Measurements from ENCODE around the gene CREB3L1. TPM values are rescaled to one million over a fixed set of nuclear protein-coding genes. Genes with fewer than 3 reads are reported as not detected.

CREB3L1 gene
- total RNA-seq, 1 experiment from 2014 or later = 11.3 TPM

GRCh38 chr11:46322759-46323158 lies 45.3 kb downstream of the CREB3L1 start:
- no peak for DNase-seq (ENCODE audit: low read depth)

- no peak for DNase-seq (ENCODE audit: low read depth)
Observed at GRCh38 chr11:46326813-46327416, 49.5 kb downstream of the CREB3L1 start.

GRCh38 chr11:46327829-46328228 lies 50.4 kb downstream of the CREB3L1 start:
- no peak for DNase-seq (ENCODE audit: low read depth)

- no peak for DNase-seq (ENCODE audit: low read depth)
Observed at GRCh38 chr11:46330154-46330553, 52.7 kb downstream of the CREB3L1 start.

- DNase-seq (ENCODE audit: low read depth) = no peak
Observed at GRCh38 chr11:46330563-46331281, 53.3 kb downstream of the CREB3L1 start.

- DNase-seq (ENCODE audit: low read depth) = no peak
Observed at GRCh38 chr11:46331282-46331984, 54.0 kb downstream of the CREB3L1 start.

GRCh38 chr11:46332093-46332567 lies 54.7 kb downstream of the CREB3L1 start:
- no peak for DNase-seq (ENCODE audit: low read depth)

- no peak for DNase-seq (ENCODE audit: low read depth)
Observed at GRCh38 chr11:46332568-46333393, 55.3 kb downstream of the CREB3L1 start.

- DNase-seq (ENCODE audit: low read depth) = no peak
Observed at GRCh38 chr11:46333394-46333947, 56.0 kb downstream of the CREB3L1 start.

- DNase-seq (ENCODE audit: low read depth) = no peak
Observed at GRCh38 chr11:46334211-46334610, 56.7 kb downstream of the CREB3L1 start.

- no peak for DNase-seq (ENCODE audit: low read depth)
Observed at GRCh38 chr11:46335271-46335670, 57.8 kb downstream of the CREB3L1 start.

GRCh38 chr11:46335890-46336562 lies 58.6 kb downstream of the CREB3L1 start:
- no peak for DNase-seq (ENCODE audit: low read depth)

GRCh38 chr11:46336563-46337180 lies 59.2 kb downstream of the CREB3L1 start:
- peak; percentile 77 for DNase-seq (ENCODE audit: low read depth)

GRCh38 chr11:46337626-46338345 lies 60.3 kb downstream of the CREB3L1 start:
- no peak for DNase-seq (ENCODE audit: low read depth)

GRCh38 chr11:46338636-46338987 lies 61.1 kb downstream of the CREB3L1 start:
- DNase-seq (ENCODE audit: low read depth) = no peak

- DNase-seq (ENCODE audit: low read depth) = peak; percentile 39
Observed at GRCh38 chr11:46338988-46339666, 61.7 kb downstream of the CREB3L1 start.

- DNase-seq (ENCODE audit: low read depth) = no peak
Observed at GRCh38 chr11:46339816-46340215, 62.4 kb downstream of the CREB3L1 start.

- DNase-seq (ENCODE audit: low read depth) = no peak
Observed at GRCh38 chr11:46341454-46341853, 64.0 kb downstream of the CREB3L1 start.

- DNase-seq (ENCODE audit: low read depth) = no peak
Observed at GRCh38 chr11:46342239-46342638, 64.8 kb downstream of the CREB3L1 start.

Data from RPMI7951 (cell line).